GM21528 (cell line): Measurements from ENCODE around the gene CDK16.

Experiments
- ATAC-seq: cut with Tn5 transposase; IDR thresholded peaks from one replicate; pipeline ENCODE4 v1.9.1; 2021; ENCODE audit warnings: mild to moderate bottlenecking, moderate library complexity; ENCODE audit not compliant: unreplicated experiment, low FRiP score

Gene CDK16

GRCh38 chrX:47224896-47225290 is 6.4 kb downstream of the CDK16 start:
- ATAC-seq = no peak

GRCh38 chrX:47226071-47226470 is 7.6 kb downstream of the CDK16 start:
- ATAC-seq = no peak

- no peak for ATAC-seq
These were observed 8.3 kb downstream of the CDK16 start for GRCh38 chrX:47226531-47227333.

- ATAC-seq = no peak
These were observed 8.8 kb downstream of the CDK16 start for GRCh38 chrX:47227334-47227583.

GRCh38 chrX:47228550-47229270 is 10.2 kb downstream of the CDK16 start:
- no peak for ATAC-seq

- ATAC-seq = no peak
These were observed 10.9 kb downstream of the CDK16 start for GRCh38 chrX:47229427-47229826.

GRCh38 chrX:47230136-47230868 is 11.8 kb downstream of the CDK16 start:
- ATAC-seq = no peak

- ATAC-seq = no peak
These were observed 12.7 kb downstream of the CDK16 start for GRCh38 chrX:47231167-47231566.

GRCh38 chrX:47232197-47232802 is 13.8 kb downstream of the CDK16 start:
- no peak for ATAC-seq

GRCh38 chrX:47232803-47233332 is 14.4 kb downstream of the CDK16 start, which contains the start of gene USP11:
Gene USP11 (plus strand): TSS chrX:47233009. CDS start chrX:47233044, 35 bp downstream.
- peak; percentile 20 for ATAC-seq

GRCh38 chrX:47233333-47234113 is 15.0 kb downstream of the CDK16 start:
- peak; percentile 87 for ATAC-seq

GRCh38 chrX:47234583-47234982 is 16.1 kb downstream of the CDK16 start:
- no peak for ATAC-seq

GRCh38 chrX:47235691-47236103 is 17.2 kb downstream of the CDK16 start:
- ATAC-seq = no peak

- no peak for ATAC-seq
These were observed 20.7 kb downstream of the CDK16 start for GRCh38 chrX:47239199-47239598.

GRCh38 chrX:47239898-47240545 is 21.5 kb downstream of the CDK16 start:
- ATAC-seq = no peak

GRCh38 chrX:47240619-47241018 is 22.1 kb downstream of the CDK16 start:
- ATAC-seq = no peak

GRCh38 chrX:47241201-47242011 is 22.9 kb downstream of the CDK16 start:
- no peak for ATAC-seq

- no peak for ATAC-seq
These were observed 23.8 kb downstream of the CDK16 start for GRCh38 chrX:47242321-47242720.

- no peak for ATAC-seq
These were observed 24.9 kb downstream of the CDK16 start for GRCh38 chrX:47243351-47243750.
